GM19328 (cell line): Measurements from ENCODE around the gene VNN1.
"Not testable (repeated sequence)": the region's sequence is repeated elsewhere in the genome, so short reads cannot be mapped to it uniquely, and the experiment has no call there.

Source experiments
- ATAC-seq: cut with Tn5 transposase; IDR thresholded peaks from one replicate; pipeline ENCODE4 v1.9.1; 2021; ENCODE audit warnings: mild to moderate bottlenecking, moderate library complexity; ENCODE audit not compliant: unreplicated experiment

The VNN1 gene

GRCh38 chr6:132675002-132675401 is 38.9 kb downstream of the VNN1 start:
- ATAC-seq, result no peak

GRCh38 chr6:132673376-132674094 is 40.3 kb downstream of the VNN1 start:
- ATAC-seq, result no peak

GRCh38 chr6:132671295-132671694 is 42.6 kb downstream of the VNN1 start:
- ATAC-seq, result no peak

GRCh38 chr6:132669690-132670291 is 44.1 kb downstream of the VNN1 start:
- no peak for ATAC-seq

- ATAC-seq, result no peak
These were observed 47.7 kb downstream of the VNN1 start for GRCh38 chr6:132666118-132666517.

GRCh38 chr6:132664309-132665034 is 49.4 kb downstream of the VNN1 start:
- ATAC-seq, result no peak

- no peak for ATAC-seq
These were observed 50.2 kb downstream of the VNN1 start for GRCh38 chr6:132663661-132664060.

- no peak for ATAC-seq
These were observed 51.9 kb downstream of the VNN1 start for GRCh38 chr6:132661906-132662305.

- no peak for ATAC-seq
These were observed 54.8 kb downstream of the VNN1 start, which contains the start of gene TAAR1 for GRCh38 chr6:132659082-132659481. TSS of gene TAAR1 (minus strand) at chr6:132659182. CDS start at chr6:132646003, 13,179 bp downstream.

- ATAC-seq, result peak; percentile 50
These were observed 62.8 kb downstream of the VNN1 start for GRCh38 chr6:132651062-132651461.

- ATAC-seq, result no peak
These were observed 63.4 kb downstream of the VNN1 start for GRCh38 chr6:132650429-132650828.

GRCh38 chr6:132648828-132649227 is 65.0 kb downstream of the VNN1 start:
- no peak for ATAC-seq

- peak; percentile 68 for ATAC-seq
These were observed 65.5 kb downstream of the VNN1 start for GRCh38 chr6:132648356-132648755.

GRCh38 chr6:132643547-132643946 is 70.3 kb downstream of the VNN1 start:
- no peak for ATAC-seq

- ATAC-seq, result not testable (repeated sequence)
These were observed 76.7 kb downstream of the VNN1 start for GRCh38 chr6:132637135-132637534.

- not testable (repeated sequence) for ATAC-seq
These were observed 77.9 kb downstream of the VNN1 start for GRCh38 chr6:132635906-132636305.

GRCh38 chr6:132635288-132635687 is 78.6 kb downstream of the VNN1 start:
- ATAC-seq, result not testable (repeated sequence)

GRCh38 chr6:132634796-132635195 is 79.1 kb downstream of the VNN1 start:
- no peak for ATAC-seq

GRCh38 chr6:132633362-132633761 is 80.5 kb downstream of the VNN1 start:
- ATAC-seq, result no peak
